HG02970 (cell line): ENCODE data around the gene HSD17B13.
A peak's percentile ranks its signal among the peaks of the same experiment; 100 is the strongest.
"Not testable (repeated sequence)": the region's sequence is repeated elsewhere in the genome, so short reads cannot be mapped to it uniquely, and the experiment has no call there.

Source experiments
- ATAC-seq: cut with Tn5 transposase; IDR thresholded peaks from one replicate; pipeline ENCODE4 v1.9.1; 2021; ENCODE audit warnings: mild to moderate bottlenecking, moderate library complexity, moderate number of reproducible peaks; ENCODE audit not compliant: unreplicated experiment, low FRiP score

Gene HSD17B13, protein sequence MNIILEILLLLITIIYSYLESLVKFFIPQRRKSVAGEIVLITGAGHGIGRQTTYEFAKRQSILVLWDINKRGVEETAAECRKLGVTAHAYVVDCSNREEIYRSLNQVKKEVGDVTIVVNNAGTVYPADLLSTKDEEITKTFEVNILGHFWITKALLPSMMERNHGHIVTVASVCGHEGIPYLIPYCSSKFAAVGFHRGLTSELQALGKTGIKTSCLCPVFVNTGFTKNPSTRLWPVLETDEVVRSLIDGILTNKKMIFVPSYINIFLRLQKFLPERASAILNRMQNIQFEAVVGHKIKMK

DNA sequence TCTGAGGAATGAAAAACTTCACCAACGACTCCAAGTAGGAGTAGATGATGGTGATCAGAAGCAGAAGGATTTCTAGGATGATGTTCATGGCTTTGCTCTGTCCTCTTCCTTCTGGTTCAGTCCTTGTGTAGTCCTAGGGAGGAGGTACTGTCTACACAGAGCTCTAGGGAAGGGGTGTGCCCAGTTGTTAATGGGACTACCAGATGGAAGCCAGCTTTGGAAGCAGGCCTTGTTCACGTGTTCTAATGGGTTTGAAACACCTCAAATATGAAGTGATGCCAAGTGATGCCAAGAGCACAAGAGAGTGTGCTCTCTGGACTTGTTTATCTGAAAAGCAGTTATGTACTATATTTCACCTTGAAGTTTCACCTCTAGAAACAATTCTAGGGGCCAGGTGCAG is at the start of gene HSD17B13:
Gene HSD17B13, minus strand, starts transcription at position 129 of the 400 bp plus-strand sequence. Its CDS starts 41 bp downstream, at position 88.
- ATAC-seq = no peak

DNA sequence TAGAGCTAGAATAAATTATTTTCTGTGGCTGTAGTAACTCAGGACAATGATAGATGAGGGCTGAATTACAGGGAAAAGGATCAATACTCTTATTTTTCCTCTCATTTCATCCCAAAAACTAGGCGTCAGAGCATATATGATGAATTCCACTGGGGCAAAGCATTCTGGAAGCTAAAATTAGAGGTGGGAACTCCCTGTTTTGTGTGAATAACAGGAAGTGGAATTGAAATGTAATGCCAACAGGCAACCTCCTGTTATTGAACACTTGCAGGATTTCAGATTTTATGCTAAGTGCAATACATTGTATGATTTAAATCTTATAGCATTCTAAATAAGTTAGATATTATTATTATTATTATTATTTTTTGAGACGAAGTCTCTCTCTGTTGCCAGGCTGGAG is 47.4 kb upstream of the HSD17B13 start:
- ATAC-seq = no peak

DNA sequence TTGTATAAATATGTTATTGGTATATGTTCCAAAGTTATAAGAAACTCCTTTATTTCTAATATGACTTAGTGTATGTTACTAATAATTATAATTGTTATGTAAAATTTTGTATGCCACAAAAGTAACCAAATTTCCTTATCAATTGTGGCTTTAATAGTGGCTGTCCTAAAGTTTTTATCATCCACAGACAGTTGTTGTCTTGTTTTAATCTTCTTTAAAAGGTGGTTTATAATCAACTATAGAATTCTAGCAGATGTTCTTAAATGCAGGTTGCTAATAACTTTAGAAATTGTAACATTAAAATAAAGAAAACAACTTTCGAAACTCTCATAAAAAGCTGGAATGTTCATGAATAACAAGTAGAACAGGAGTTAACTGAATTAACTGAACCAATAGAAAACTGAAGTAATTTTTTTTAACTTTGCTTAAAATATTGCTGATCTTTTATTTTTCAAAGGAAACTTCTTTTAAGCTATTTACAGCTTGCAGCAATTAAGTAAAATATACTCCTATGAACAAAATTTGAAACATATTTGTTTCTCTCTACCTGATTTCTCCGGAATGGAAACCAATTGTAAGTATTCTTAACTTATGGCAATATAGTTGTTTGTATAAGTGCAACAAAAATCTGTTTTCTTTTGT is 44.0 kb upstream of the HSD17B13 start:
- no peak for ATAC-seq

DNA sequence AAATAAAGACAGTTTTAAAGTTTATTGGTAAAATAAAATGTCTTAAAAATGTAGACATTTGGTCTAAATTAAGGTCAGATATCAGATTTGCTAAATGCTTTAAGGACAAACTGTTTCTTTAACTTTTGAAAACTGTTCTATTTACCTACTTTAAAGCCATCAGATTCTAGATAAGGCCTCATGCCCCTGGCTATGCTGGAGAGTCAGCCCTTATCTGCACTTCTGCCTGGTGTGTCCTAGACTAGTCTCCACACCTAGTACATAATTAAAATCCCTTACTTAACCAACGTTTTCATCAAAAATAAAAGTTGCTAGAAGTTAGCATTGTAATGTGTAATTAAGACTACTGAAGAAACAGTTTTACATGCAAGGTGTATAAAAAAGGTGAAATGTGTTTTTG is 42.7 kb upstream of the HSD17B13 start:
- ATAC-seq = no peak

DNA sequence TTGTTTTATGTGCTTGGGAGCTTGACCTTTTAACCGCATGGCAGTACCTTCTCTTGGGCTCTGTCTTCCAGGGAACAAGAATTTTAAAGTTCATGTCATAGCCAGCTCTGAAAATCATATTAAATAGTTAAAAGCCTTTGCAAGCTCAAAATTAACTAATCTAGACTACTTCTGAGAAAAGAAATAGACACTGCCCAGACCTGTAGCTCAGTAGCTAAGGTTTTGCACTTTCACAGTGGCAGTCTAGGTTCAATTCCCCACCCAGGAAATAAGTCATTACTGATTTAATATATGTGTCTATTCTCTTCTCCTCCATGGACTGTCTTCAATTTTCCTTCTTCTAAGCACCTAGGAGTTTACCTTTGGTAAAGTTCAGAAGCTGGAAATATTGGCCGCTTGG is 40.9 kb upstream of the HSD17B13 start:
- no peak for ATAC-seq

DNA sequence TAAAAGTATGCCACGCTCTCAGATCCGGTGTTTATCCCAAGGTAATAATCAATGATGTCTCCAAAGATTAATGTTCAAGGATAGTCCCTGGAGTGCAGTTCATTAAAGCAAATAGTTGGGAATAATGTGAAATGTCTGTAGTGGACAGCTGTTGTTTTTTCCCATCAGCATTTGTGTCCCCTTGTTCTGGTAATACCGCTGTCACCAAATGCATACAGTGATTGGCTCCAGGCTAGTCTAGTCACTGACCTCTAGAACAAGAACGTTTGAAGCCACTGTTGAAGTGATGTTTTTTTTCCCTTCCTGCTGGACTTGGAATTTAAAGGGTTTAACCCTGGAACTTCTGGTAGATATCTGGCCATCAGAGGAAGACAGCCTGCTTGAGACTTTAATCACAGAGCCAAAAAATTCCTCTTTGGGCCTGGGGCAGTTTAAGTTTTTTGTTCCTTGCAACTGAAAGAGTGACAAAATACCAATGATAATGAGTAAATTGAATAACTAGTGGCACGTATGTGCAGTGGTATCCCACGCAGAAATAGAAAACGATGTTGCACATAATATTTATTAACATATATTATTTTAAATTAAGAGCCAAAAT is 37.8 kb upstream of the HSD17B13 start:
- no peak for ATAC-seq

DNA sequence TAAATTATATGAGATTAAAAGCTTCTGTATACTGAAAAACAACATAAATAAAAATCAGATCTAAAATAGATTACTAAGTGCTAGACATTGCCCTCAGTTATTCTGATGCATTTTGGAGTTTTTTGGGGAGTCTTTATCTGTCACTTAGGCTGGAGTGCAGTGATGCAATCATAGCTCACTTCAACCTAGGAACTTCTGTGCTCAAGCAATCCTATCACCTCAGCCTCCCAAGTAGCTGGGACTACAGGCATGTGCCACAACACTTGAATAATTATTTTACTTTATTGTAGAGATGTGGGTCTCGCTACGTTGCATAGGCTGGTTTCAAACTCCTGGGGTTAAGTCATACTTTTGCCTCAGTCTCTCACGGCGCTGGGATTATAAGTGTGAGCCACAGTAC is 36.6 kb upstream of the HSD17B13 start:
- no peak for ATAC-seq

DNA sequence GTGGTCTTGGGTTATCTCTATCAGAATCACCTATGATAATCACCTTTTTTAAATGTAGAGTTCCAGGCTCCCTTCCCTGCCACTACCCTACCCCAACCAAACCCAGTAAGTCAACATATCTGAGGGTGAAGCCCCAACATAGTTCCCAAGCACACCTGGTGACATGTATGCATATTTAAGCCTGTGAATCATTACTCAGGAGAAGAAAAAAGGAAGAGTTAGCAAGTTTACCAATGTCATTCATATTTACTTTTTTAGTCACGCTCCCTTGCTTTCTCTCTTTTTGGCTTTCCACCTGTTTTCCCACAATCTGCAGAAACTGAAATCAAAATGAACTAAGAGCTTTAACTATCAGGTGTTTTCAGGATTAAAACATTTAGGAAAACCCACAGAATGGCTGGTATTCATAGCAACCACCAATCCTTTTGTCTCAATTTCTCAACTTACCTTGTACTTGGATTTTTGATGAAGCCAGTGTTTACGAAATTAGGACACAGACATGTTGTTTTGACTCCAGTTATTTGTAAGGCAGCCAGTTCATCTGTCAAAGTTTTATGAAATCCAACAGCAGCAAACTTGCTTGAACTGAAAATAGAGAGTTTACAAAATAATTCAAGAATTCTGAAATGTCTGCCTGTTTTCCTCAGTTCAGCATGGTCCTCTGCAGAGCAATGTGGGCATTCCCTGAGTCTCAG is 34.3 kb upstream of the HSD17B13 start:
- no peak for ATAC-seq

DNA sequence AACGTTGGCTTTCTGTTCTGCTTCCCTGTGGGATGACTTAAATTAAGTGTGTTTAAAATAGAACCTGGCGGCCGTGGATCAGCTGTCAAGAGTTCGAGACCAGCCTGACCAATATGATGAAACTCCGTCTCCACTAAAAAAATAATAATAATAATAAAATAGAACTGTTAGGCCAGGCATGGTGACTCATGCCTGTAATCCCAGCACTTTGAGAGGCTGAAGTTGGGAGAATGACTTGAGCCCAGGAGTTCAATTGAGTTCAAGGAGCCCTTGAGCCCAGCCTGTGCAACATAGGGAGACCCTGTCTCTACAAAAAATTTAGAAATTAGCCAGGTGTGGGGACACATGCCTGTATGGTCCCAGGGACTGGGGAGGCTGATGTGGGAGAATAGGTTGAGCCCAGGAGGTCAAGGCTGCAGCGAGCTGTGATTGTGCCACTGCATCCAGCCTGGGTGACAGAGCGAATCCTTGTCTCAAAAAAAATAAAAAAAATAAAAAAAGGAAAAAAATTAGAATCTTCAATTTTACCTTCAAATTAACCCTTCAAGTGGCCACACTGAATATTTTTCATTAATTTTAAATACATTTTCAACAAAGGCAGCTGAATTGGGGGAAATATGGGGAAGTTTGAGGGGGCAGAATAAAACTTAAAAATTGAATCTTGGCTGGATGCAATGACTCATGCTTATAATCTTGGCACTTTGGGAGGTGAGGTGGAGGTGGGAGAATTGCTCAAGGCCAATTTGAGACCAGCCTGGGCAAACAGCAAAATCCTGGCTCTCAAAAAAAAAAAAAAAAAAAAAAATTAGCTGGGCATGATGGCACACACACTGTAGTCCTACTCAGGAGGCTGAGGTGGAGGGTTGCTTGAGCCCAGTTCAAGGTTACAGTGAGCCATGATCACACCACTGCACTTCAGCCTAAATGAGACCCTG is 31.8 kb upstream of the HSD17B13 start:
- ATAC-seq = no peak

DNA sequence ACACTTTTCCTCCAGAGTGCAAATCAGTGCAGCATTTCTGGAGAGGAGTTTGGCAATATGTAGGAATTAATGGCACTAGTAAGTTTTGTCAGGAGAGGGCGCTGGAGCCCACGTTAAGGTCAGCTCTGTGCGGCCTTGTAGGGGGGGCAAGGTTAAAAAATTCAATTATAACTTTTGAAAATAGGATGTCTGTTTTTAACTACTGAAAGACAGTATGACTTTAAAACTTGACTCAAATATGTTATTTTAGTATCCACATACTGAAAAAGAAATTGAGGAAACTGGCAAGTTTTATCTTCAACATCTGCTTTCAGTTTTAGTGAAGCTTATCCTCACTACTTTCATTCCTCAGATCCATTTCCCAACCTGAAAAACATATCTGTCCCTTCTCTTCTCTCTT is 30.9 kb upstream of the HSD17B13 start:
- peak; percentile 55 for ATAC-seq

DNA sequence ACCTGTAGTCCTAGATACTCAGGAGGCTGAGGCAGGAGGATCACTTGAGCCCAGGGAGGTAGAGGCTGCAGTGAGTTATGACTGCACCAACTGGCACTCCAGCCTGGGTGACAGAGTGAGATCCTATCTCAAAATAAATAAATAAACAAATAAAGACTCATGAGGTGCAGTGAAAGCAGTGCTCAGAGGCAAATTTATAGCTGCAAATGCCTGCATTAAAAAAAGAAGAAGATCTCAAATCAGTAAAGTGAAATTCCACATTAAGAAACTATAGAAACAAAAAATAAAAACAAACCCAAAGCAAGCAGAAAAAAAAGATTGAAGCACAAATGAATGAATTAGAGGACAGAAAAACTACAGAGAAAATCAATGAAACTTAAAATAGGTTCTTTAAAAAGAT is 22.5 kb upstream of the HSD17B13 start:
- ATAC-seq = no peak

DNA sequence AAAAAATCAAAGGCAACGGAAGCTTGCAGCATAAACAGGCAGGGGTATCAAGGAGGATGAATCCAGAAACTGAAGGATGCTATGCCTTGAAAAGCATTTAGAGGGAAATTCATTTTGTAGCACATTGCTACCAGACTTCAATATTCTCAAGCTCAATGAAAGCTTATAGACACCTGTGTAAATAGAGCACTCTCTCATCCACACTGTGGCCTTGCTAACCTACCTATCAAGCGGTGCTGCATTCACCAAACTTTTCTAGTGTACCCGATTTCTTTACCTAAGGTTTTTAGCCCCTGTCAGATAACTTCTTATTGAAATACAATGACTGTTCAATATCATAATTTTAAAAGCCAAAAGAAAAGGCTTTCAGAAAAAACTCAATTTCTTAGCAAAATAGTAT is 20.2 kb upstream of the HSD17B13 start:
- ATAC-seq = no peak

DNA sequence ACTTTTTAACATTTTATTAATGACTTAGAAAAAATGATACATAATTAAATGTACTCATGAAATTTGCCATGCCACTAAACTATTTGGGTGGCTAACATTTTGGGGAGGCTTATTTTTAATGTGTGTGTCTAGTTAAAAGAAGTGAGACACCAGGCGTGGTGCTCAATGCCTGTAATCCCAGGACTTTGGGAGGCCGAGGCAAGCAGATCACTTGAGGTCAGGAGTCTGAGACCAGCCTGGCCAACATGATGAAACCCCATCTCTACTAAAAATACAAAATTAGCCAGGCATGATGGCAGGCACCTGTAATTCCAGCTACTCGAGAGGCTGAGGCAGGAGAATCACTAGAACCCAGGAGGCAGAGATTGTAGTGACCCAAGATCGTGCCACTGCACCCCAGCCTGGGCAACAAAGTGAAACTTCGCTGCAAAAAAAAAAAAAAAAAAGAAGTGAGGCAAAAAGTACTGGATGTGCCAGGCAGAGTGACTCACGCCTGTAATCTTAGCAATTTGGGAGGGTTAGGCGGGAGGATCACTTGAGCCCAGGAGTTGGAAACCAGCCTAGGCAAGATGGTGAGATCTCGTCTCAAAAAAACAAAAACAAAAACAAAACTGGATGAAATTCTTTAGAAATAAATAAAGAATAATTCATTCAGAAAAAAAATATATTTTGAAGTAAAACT is 19.4 kb upstream of the HSD17B13 start:
- ATAC-seq = not testable (repeated sequence)

DNA sequence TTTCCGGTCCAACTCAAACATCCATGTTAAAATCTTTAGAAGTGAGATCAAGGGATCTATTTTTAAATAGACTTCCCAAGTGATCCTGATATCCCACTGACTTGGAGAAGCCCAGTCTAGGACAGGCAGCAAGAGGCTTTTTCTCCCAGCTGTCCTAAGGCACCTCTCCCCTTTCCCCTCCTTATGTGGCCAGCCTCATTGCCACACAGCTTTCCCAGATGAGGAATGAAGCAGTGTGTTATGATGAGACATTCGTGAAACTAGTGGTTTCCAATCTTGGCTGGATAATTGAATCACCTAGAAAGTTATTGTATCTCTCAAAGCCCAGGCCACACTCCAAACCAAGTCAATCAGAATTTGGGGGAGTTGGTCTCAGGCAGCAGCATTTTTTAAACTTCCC is 16.8 kb upstream of the HSD17B13 start:
- ATAC-seq = no peak

DNA sequence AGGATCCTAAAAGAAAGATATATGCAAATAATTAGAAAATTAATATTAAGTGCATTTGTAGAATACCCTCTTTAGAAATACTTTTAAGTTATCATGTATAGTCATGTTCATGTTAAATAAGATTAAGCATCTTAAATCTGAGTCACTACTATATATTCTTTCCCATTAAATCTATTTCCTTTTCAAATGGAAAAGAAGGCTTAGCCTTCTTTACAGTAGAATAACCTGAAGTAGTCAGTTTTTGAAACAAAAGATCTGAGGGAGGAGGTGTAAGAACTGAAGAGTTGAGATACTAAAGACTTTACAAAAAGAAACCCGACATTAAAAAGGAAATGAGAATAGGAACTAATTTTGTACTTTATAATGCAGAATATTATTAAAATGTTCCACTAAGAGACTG is 14.7 kb upstream of the HSD17B13 start:
- ATAC-seq = no peak

DNA sequence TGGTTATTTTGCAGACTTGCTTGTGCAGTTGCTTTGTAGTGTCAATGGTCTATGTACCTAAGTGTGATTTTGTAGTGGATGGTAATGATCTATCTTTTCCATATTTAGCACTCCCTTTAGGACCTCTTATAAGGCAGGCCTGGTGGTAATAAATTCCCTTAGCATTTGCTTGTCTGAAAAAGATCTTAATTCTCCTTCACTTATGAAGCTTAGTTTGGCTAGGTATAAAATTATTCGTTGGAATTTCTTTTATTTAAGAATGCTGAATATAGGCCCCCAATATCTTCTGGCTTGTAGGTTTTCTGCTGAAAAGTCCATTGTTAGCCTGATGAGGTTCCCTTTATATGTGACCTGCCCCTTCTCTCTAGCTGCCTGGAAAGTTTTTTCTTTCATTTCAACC is 10.6 kb upstream of the HSD17B13 start:
- no peak for ATAC-seq

DNA sequence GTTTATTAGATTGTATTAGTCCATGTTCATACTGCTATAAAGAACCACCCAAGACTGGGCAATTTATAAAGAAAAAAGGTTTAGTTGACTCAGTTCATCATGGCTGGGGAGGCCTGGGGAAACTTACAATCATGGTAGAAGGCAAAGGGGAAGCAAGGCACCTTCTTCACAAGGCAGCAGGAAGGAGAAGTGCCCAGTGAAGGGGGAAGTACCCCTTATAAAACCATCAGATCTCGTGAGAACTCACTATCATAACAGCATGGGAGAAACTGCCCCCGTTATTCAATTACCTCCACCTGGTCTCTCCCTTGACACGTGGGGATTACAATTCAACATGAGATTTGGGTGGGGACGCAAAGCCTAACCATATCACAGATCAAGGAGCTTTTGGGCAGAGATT is 8.1 kb upstream of the HSD17B13 start:
- no peak for ATAC-seq

DNA sequence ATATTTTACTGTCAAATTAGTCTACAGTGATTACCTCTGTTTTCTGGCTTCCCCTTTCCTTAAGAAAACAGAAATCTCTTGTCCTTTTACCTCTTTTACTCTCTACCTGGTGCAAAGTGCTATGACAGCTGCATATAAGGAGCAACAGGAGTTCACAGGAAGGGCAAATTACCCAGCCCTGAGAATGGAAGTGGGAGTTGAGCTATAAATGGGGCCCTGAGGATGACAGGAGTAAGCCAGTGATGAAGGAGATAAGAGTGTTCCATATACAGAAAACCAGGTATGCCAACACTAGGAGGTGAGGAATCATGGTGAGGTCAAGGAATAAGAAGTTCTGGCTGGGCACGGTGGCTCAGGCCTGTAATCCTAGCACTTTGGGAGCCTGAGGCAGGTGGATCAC is 4.5 kb upstream of the HSD17B13 start:
- no peak for ATAC-seq

DNA sequence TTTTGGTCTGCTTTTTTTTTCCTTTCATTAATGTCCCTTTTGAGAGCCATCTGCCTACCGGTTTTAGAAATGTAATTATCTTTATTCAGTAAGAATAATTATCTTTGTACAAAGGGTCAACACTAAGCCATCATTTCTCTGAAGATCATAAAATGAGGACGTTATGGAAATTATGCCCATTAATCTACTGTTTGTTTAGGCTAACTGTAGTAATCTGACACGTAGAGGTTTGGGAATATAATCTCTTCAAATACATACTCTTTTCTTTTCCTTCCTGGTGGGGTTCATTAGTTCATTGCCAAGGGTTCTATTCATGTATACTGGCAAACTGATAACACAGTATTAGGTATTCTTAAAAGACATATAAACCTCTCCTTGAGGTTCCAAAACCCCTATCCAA is 3.8 kb upstream of the HSD17B13 start:
- no peak for ATAC-seq

DNA sequence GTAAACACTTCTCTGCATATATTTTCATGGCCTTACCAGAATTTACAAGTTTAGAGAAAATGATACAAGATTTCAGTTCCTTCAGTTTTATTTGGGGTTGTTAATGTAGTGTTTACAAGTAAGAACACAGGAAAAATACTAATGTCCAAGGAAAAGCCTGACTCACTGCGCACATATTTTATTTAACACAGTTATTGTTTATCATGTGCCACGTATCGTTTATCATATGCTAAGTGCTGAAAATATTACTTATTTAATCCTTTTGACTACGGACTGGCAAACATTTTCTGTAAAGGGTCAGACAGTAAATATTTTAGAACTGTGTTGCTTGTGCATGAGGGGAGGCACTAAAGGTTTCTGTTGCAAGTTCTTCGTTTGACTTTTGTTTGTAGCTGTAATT is 794 bp downstream of the HSD17B13 start:
- no peak for ATAC-seq
